H9 (cell line): ENCODE results near the gene JPH2. TPM values are rescaled to one million over a fixed set of nuclear protein-coding genes. Genes with fewer than 3 reads are reported as not detected.

Experiments
- DNase-seq: peaks from one replicate; pipeline ENCODE4 v3.0.0-alpha.2; 2017
- H2AFZ ChIP-seq: one replicate; pipeline ENCODE4 v1.6.1; 2013; ENCODE audit warnings: mild to moderate bottlenecking, low read length, control low read depth, moderate library complexity
- H2AK5ac ChIP-seq: 2 replicates; pipeline ENCODE4 v1.6.1; 2013; ENCODE audit warnings: low read length, control low read depth, mixed read lengths; ENCODE audit not compliant: insufficient read length
- H2BK120ac ChIP-seq: one replicate; pipeline ENCODE4 v1.6.1; 2013; ENCODE audit warnings: low read depth, mild to moderate bottlenecking, low read length, control low read depth, inconsistent platforms; ENCODE audit not compliant: poor library complexity, severe bottlenecking
- H2BK12ac ChIP-seq: 2 replicates; pipeline ENCODE4 v1.6.1; 2013; ENCODE audit warnings: low read length, control low read depth, mixed read lengths, low read depth; ENCODE audit not compliant: insufficient read length
- H2BK15ac ChIP-seq: 2 replicates; pipeline ENCODE4 v1.6.1; 2013; ENCODE audit warnings: low read depth, low read length, control low read depth
- H2BK20ac ChIP-seq: one replicate; pipeline ENCODE4 v1.6.1; 2013; ENCODE audit warnings: low read depth, mild to moderate bottlenecking, low read length, control low read depth, inconsistent platforms; ENCODE audit not compliant: poor library complexity, severe bottlenecking
- H2BK5ac ChIP-seq: 2 replicates; pipeline ENCODE4 v1.6.1; 2013; ENCODE audit warnings: low read length, control low read depth, mixed read lengths; ENCODE audit not compliant: insufficient read length
- H3K14ac ChIP-seq: 2 replicates; pipeline ENCODE4 v1.6.1; 2013; ENCODE audit warnings: low read length, control low read depth; ENCODE audit not compliant: insufficient read depth
- H3K18ac ChIP-seq: 2 replicates; pipeline ENCODE4 v1.6.1; 2013; ENCODE audit warnings: low read depth, mild to moderate bottlenecking, mixed read lengths, low read length, control low read depth; ENCODE audit not compliant: insufficient read length
- H3K23ac ChIP-seq: 2 replicates; pipeline ENCODE4 v1.6.1; 2013; ENCODE audit warnings: low read length, control low read depth, mixed read lengths, low read depth; ENCODE audit not compliant: insufficient read length
- H3K23me2 ChIP-seq: 2 replicates; pipeline ENCODE4 v1.6.1; 2013; ENCODE audit warnings: low read depth, mild to moderate bottlenecking, mixed read lengths, low read length, control low read depth; ENCODE audit not compliant: insufficient read length, poor library complexity, severe bottlenecking
- H3K27ac ChIP-seq: 2 replicates; pipeline ENCODE4 v1.5.1; 2013; ENCODE audit warnings: low read length, control low read depth, mixed read lengths, low read depth; ENCODE audit not compliant: insufficient read length
- H3K27me3 ChIP-seq: 2 replicates; pipeline ENCODE4 v1.6.1; 2013; ENCODE audit warnings: low read length, control low read depth, inconsistent platforms; ENCODE audit not compliant: insufficient read depth
- H3K4ac ChIP-seq: 2 replicates; pipeline ENCODE4 v1.6.1; 2013; ENCODE audit warnings: low read depth, mild to moderate bottlenecking, control low read depth, inconsistent platforms, low read length, moderate library complexity
- H3K4me1 ChIP-seq: 2 replicates; pipeline ENCODE4 v1.6.1; 2013; ENCODE audit warnings: low read length, control low read depth, inconsistent platforms; ENCODE audit not compliant: insufficient read depth
- H3K4me2 ChIP-seq: 2 replicates; pipeline ENCODE4 v1.6.1; 2013; ENCODE audit warnings: low read length, control low read depth, mixed read lengths; ENCODE audit not compliant: insufficient read length, insufficient read depth
- H3K56ac ChIP-seq: 2 replicates; pipeline ENCODE4 v1.6.1; 2013; ENCODE audit warnings: low read depth, mild to moderate bottlenecking, mixed read lengths, low read length, control low read depth; ENCODE audit not compliant: insufficient read length
- H3K79me1 ChIP-seq: 2 replicates; pipeline ENCODE4 v1.6.1; 2013; ENCODE audit warnings: low read depth, mild to moderate bottlenecking, moderate library complexity, low read length, control low read depth, inconsistent platforms; ENCODE audit not compliant: insufficient read depth, poor library complexity, severe bottlenecking
- H3K79me2 ChIP-seq: 2 replicates; pipeline ENCODE4 v1.6.1; 2013; ENCODE audit warnings: low read length, control low read depth, inconsistent platforms; ENCODE audit not compliant: insufficient read depth
- H3K9ac ChIP-seq: 2 replicates; pipeline ENCODE4 v1.6.1; 2013; ENCODE audit warnings: low read length, control low read depth, mixed read lengths; ENCODE audit not compliant: insufficient read length; ENCODE audit errors: extremely low read depth
- H3K9me3 ChIP-seq: one replicate; pipeline ENCODE4 v1.6.1; 2013; ENCODE audit warnings: low read depth, low read length, inconsistent platforms; ENCODE audit not compliant: control insufficient read depth
- H3T11ph ChIP-seq: one replicate; pipeline ENCODE4 v1.6.1; 2013; ENCODE audit warnings: mild to moderate bottlenecking, low read length, control low read depth, inconsistent platforms
- H4K20me1 ChIP-seq: one replicate; pipeline ENCODE4 v1.6.1; 2013; ENCODE audit not compliant: control insufficient read depth, insufficient read length, insufficient read depth
- H4K5ac ChIP-seq: 2 replicates; pipeline ENCODE4 v1.6.1; 2013; ENCODE audit warnings: low read depth, mild to moderate bottlenecking, mixed read lengths, low read length, control low read depth; ENCODE audit not compliant: insufficient read length
- H4K8ac ChIP-seq: replicated peaks from 2 replicates; pipeline ENCODE4 v1.6.1; 2013; ENCODE audit warnings: low read length, control low read depth, mixed read lengths, low read depth; ENCODE audit not compliant: insufficient read length
- H4K91ac ChIP-seq: 2 replicates; pipeline ENCODE4 v1.6.1; 2013; ENCODE audit warnings: low read depth, mild to moderate bottlenecking, moderate library complexity, mixed read lengths, low read length, control low read depth; ENCODE audit not compliant: insufficient read length
- H3K27ac Mint-ChIP-seq, 3 experiments: 2 replicates in 2 of 3; 3 replicates in 1 of 3; pipeline ENCODE4 v1.8.0; 2020 to 2021; ENCODE audit warnings: mixed read lengths in 3 of 3, mild to moderate bottlenecking in 1 of 3, moderate library complexity in 1 of 3
- H3K27me3 Mint-ChIP-seq: 2 replicates; pipeline ENCODE4 v1.8.0; 2021; ENCODE audit warnings: low read depth, mild to moderate bottlenecking, moderate library complexity, mixed read lengths
- H3K36me3 Mint-ChIP-seq, 3 experiments: 2 replicates in 2 of 3; 3 replicates in 1 of 3; pipeline ENCODE4 v1.8.0; 2020 to 2021; ENCODE audit warnings: low read depth in 3 of 3, mixed read lengths in 3 of 3; ENCODE audit not compliant: insufficient read depth in 1 of 3
- H3K4me1 Mint-ChIP-seq, 2 experiments: 2 replicates each; pipeline ENCODE4 v1.8.0; 2020; ENCODE audit warnings: mixed read lengths in 2 of 2
- H3K4me3 Mint-ChIP-seq, 2 experiments: 2 replicates in 1 of 2; 3 replicates in 1 of 2; pipeline ENCODE4 v1.8.0; 2020 to 2021; ENCODE audit warnings: mild to moderate bottlenecking in 2 of 2, mixed read lengths in 2 of 2, moderate library complexity in 1 of 2
- H3K9me3 Mint-ChIP-seq, 2 experiments: 2 replicates in 1 of 2; 3 replicates in 1 of 2; pipeline ENCODE4 v1.8.0; 2020; ENCODE audit warnings: mild to moderate bottlenecking in 2 of 2, mixed read lengths in 2 of 2, moderate library complexity in 1 of 2
- WGBS: extraction: QIAGEN DNeasy Blood & Tissue Kit; methylation state at CpG from one replicate; pipeline ENCODE4 v1.1.7; 2013; ENCODE audit warnings: missing lambda C conversion rate, low lambda C conversion rate, mixed read lengths; ENCODE audit not compliant: insufficient read length; ENCODE audit errors: extremely low coverage; 5-methylcytosine and 5-hydroxymethylcytosine counted together
- total RNA-seq: library from RNA; stranded (reverse); gene quantifications from 2 replicates; pipeline ENCODE4 v1.2.1, GENCODE V29; 2021
- TF ChIP-seq, protein P1 (sequence below): fragments of 200-600 bp; sonication (generic); conservative IDR thresholded peaks from 3 replicates; pipeline ENCODE4 v1.8.0; 2021; ENCODE audit warnings: antibody characterized with exemption, mild to moderate bottlenecking

The JPH2 gene
- total RNA-seq, 1 experiment from 2014 or later = 0.31 TPM

DNA sequence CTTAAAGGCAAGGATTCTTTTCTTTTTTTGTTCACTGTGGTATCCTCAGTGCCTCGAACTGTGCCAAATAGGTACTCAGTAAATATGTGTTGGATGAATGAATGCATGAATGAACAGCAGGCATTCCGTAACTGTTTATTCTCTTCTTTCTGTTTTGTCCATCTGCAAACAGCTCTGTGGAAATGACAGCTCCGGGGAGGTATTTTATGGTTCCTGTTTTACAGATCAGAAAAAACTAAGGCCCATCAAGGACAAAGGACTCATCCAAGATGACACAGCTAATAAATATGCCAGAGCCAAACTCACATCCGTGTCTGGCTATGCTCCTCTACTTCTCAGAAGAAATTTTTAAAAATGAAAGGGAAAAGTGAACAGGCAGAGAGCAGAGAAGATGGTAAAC lies 21.0 kb downstream of the JPH2 start:
- Histone ChIP-seq H2AK5ac (no peak overlapping the region), H3K23me2 (no peaks in the 10 kb centered on the region), H4K91ac (no peak overlapping the region), H3K23ac (no peak overlapping the region), H2BK120ac (no peak overlapping the region), H3K27me3 (no peaks in the 10 kb centered on the region), H3K14ac (no peak overlapping the region), H4K5ac (no peak overlapping the region), H4K8ac (no peak overlapping the region), H3K18ac (no peak overlapping the region), H2BK12ac (no peak overlapping the region), H2AFZ (no peak overlapping the region), H3K79me1 (no peaks in the 10 kb centered on the region), H3K4me2 (no peak overlapping the region), H3K9ac (no peak overlapping the region), H3K56ac (no peak overlapping the region), H3K9me3 (no peaks in the 10 kb centered on the region), H3T11ph (no peak overlapping the region), H3K27ac (no peak overlapping the region), H3K4me1 (no peaks in the 10 kb centered on the region), H2BK20ac (no peak overlapping the region), H3K79me2 (no peaks in the 10 kb centered on the region), H2BK5ac (no peak overlapping the region), H2BK15ac (no peak overlapping the region), H4K20me1 (no peaks in the 10 kb centered on the region), H3K4ac (no peak overlapping the region)
- TF ChIP-seq, protein P1, sequence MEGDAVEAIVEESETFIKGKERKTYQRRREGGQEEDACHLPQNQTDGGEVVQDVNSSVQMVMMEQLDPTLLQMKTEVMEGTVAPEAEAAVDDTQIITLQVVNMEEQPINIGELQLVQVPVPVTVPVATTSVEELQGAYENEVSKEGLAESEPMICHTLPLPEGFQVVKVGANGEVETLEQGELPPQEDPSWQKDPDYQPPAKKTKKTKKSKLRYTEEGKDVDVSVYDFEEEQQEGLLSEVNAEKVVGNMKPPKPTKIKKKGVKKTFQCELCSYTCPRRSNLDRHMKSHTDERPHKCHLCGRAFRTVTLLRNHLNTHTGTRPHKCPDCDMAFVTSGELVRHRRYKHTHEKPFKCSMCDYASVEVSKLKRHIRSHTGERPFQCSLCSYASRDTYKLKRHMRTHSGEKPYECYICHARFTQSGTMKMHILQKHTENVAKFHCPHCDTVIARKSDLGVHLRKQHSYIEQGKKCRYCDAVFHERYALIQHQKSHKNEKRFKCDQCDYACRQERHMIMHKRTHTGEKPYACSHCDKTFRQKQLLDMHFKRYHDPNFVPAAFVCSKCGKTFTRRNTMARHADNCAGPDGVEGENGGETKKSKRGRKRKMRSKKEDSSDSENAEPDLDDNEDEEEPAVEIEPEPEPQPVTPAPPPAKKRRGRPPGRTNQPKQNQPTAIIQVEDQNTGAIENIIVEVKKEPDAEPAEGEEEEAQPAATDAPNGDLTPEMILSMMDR = no peak
- H3K27me3 Mint-ChIP-seq = peaks cover 9% of the 10 kb centered on the region
- no peaks in the 10 kb centered on the region for H3K36me3 Mint-ChIP-seq
- H3K4me3 Mint-ChIP-seq = no peak overlapping the region
- WGBS = no CpG with 5 or more reads among the region's 4 CpGs
- H3K27ac Mint-ChIP-seq = no peak overlapping the region
- peaks cover 2 to 16% of the 10 kb centered on the region in 2 experiments for H3K4me1 Mint-ChIP-seq
- no peak for DNase-seq
- peaks cover 0 to 2% of the 10 kb centered on the region in 2 experiments; a peak in 2 of 5 replicates for H3K9me3 Mint-ChIP-seq
